ENCODE results near the gene AHR. TPM values are rescaled to one million over a fixed set of nuclear protein-coding genes. Genes with fewer than 3 reads are reported as not detected.

Gene AHR
- 10 to 100 TPM; 30.3 to 48.9 TPM for total RNA-seq

DNA sequence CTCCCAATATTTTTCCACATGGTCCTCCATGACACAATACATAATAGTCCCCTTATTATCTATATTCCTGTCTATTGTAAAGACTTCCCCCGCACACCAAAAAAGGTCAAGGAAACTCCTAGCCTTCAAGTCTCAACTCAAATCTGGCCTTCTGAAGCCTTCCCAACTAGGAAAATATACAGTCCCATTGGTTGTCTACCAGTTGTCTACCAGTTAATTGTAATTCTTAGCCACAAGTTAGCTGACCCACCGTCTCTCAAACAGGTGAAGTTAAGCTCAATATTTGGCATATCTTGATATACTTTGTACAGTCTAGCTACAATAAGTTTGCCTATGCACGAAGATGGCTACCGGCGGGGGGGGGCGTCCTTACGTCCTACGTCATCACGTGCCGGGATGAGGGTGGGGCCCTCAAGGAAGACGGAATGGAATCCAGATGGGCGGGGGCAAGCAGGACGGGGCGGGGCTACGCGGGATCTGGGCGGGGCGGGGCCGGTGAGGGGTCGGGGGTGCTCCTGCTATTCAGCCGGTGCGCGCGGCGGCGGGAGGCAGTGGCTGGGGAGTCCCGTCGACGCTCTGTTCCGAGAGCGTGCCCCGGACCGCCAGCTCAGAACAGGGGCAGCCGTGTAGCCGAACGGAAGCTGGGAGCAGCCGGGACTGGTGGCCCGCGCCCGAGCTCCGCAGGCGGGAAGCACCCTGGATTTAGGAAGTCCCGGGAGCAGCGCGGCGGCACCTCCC, at the start of gene AHR:
AHR (plus strand) TSS at position 551 of the 738 bp plus-strand sequence. CDS start 613 bp downstream, outside the sequence.
- TF ChIP-seq, protein P1, sequence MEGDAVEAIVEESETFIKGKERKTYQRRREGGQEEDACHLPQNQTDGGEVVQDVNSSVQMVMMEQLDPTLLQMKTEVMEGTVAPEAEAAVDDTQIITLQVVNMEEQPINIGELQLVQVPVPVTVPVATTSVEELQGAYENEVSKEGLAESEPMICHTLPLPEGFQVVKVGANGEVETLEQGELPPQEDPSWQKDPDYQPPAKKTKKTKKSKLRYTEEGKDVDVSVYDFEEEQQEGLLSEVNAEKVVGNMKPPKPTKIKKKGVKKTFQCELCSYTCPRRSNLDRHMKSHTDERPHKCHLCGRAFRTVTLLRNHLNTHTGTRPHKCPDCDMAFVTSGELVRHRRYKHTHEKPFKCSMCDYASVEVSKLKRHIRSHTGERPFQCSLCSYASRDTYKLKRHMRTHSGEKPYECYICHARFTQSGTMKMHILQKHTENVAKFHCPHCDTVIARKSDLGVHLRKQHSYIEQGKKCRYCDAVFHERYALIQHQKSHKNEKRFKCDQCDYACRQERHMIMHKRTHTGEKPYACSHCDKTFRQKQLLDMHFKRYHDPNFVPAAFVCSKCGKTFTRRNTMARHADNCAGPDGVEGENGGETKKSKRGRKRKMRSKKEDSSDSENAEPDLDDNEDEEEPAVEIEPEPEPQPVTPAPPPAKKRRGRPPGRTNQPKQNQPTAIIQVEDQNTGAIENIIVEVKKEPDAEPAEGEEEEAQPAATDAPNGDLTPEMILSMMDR (IDR thresholded peaks at IDR 0.05) = no peak
- intact Hi-C loops (cut with DNase I) = loop anchor here (5.0 kb wide), 1 partner anchor 316 kb away; no protein-coding TSS in a partner anchor
- H3K27ac ChIP-seq = peak within 1 kb of the TSS; percentile 99
- no peaks in the 10 kb centered on the region for H3K9me3 ChIP-seq
- peak within 1 kb of the TSS; percentile 92 to 100 for H3K9ac ChIP-seq (ENCODE audit: low read depth in 2 of 2, low read length in 2 of 2)
- H3K4me3 ChIP-seq = peak within 1 kb of the TSS; percentile 95
- H3K27me3 ChIP-seq = no peaks in the 10 kb centered on the region
- DNase-seq = peak; percentile 95
- no peaks in the 10 kb centered on the region for H3K36me3 ChIP-seq
- no peaks in the 10 kb centered on the region for H3K4me1 ChIP-seq

DNA sequence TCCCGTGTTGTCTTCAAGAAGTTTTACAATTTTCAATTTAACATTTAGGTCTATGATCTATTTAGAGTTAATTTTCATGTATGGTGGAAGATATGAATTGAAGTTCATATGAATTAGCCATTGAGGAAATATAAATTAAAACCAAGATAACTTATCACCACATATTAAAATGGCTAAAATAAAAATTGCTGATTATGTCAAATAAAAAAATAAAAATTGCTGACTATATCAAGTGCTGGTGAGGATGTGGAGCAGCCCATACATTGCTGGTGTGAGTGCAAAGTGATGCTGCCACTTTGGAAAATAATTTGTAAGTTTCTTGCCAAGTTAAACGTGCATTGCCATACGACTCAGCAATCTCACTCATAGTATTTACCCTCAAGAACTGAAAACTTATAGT, 44.6 kb upstream of the AHR start:
- H3K27ac ChIP-seq = no peak overlapping the region
- H3K4me1 ChIP-seq = no peaks in the 10 kb centered on the region
- intact Hi-C loops (cut with DNase I) = no loop called here
- H3K36me3 ChIP-seq = no peaks in the 10 kb centered on the region
- H3K27me3 ChIP-seq = no peaks in the 10 kb centered on the region
- no peak overlapping the region for H3K4me3 ChIP-seq
- TF ChIP-seq, protein P1 (IDR thresholded peaks at IDR 0.05) = no peak
- no peak overlapping the region for H3K9ac ChIP-seq (ENCODE audit: low read depth in 2 of 2, low read length in 2 of 2)
- no peak for DNase-seq
- H3K9me3 ChIP-seq = no peaks in the 10 kb centered on the region

DNA sequence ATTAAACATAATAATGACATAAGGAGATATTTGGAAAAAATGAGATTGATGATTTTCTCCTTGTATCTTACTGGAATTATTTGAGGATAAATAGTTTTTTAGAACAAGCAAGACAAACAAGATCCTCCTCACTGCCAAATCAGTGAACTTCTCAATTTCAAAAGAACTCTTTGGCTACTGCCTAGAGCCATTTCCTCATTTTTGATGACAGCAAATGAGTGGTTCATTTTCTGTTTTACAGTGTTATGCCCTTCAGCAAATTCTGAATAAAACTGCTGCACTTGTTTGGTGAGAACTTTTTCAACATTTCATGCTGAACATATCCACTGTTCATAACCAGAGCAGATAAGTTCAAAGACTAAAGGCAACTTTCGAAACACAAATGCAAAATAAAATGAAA, 42.5 kb upstream of the AHR start:
- no peaks in the 10 kb centered on the region for H3K9me3 ChIP-seq
- no peak overlapping the region for H3K9ac ChIP-seq (ENCODE audit: low read depth in 2 of 2, low read length in 2 of 2)
- no peaks in the 10 kb centered on the region for H3K36me3 ChIP-seq
- no peaks in the 10 kb centered on the region for H3K4me1 ChIP-seq
- no peak for DNase-seq
- H3K27ac ChIP-seq = no peak overlapping the region
- no peaks in the 10 kb centered on the region for H3K27me3 ChIP-seq
- H3K4me3 ChIP-seq = no peak overlapping the region
- intact Hi-C loops (cut with DNase I) = no loop called here
- TF ChIP-seq, protein P1 (IDR thresholded peaks at IDR 0.05) = no peak

DNA sequence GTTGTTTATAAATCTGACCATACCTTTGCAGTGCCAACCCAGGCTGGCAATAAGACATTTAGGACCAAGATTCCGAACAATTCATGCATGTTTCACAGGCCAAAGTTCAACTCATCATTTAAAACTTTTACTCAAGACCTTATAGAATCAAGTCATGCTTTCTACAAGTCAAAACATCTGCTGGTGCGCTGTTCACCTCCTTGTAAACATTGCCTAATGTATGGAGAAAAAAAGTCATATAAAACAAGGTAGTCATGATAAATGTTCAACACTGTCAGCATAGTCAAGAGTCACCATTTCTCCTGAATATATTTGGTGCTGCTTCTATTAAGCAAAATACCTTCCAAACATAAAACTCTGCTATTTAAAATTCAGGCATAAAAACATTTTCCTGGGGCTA, 42.1 kb upstream of the AHR start:
- intact Hi-C loops (cut with DNase I) = no loop called here
- H3K4me3 ChIP-seq = no peak overlapping the region
- no peaks in the 10 kb centered on the region for H3K27me3 ChIP-seq
- no peaks in the 10 kb centered on the region for H3K9me3 ChIP-seq
- no peak for DNase-seq
- H3K36me3 ChIP-seq = no peaks in the 10 kb centered on the region
- H3K27ac ChIP-seq = no peak overlapping the region
- no peak overlapping the region for H3K9ac ChIP-seq (ENCODE audit: low read depth in 2 of 2, low read length in 2 of 2)
- TF ChIP-seq, protein P1 (IDR thresholded peaks at IDR 0.05) = no peak
- H3K4me1 ChIP-seq = no peaks in the 10 kb centered on the region

DNA sequence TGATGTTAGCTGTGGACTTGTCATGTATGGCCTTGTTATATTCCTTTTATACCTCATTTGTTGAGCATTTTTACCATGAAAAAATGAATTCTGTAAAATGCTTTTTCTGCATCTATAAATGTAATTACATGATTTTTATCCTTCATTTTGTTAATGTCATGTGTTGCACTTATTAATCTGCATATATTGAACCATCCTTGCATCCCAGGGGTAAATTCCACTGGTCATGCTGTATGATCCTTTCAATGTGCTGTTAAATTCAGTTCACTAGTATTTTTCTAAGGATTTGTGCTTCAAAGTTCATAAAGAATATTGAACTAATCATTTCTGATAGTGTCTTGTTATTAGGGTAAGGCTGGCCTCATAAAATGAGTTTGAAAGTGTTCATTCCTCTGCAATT, 31.9 kb upstream of the AHR start:
- H3K9me3 ChIP-seq = no peaks in the 10 kb centered on the region

More for the DNA sequence above, 31.9 kb upstream of the AHR start:
- DNase-seq = no peak
- Histone ChIP-seq H3K4me3 (no peak overlapping the region), H3K36me3 (no peaks in the 10 kb centered on the region), H3K4me1 (no peaks in the 10 kb centered on the region), H3K27ac (no peak overlapping the region), H3K9ac (ENCODE audit: low read depth in 2 of 2, low read length in 2 of 2) (no peak overlapping the region), H3K27me3 (no peaks in the 10 kb centered on the region)
- intact Hi-C loops (cut with DNase I) = no loop called here
- TF ChIP-seq, protein P1 (IDR thresholded peaks at IDR 0.05) = no peak

All from colonic mucosa (tissue), 4 donors.